ENCODE data around the gene GPC5.

GPC5 gene

GRCh38 chr13:91739751-91740150 lies 341.3 kb downstream of the GPC5 start:
- H3K79me2 ChIP-seq (ENCODE audit: low read length), result no peaks in the 10 kb centered on the region
- no peaks in the 10 kb centered on the region for H4K20me1 ChIP-seq (ENCODE audit: insufficient read depth, low read length)
- H3K36me3 ChIP-seq (replicated peaks; ENCODE audit: low read depth, low read length), result no peaks in the 10 kb centered on the region
- TF ChIP-seq EZH2phosphoT487 (IDR thresholded peaks at IDR 0.05; ENCODE audit: low read depth), result no peak
- TF ChIP-seq CTCF (IDR thresholded peaks at IDR 0.05; ENCODE audit: low read depth, low read length), result peak; percentile 14; the same call in 1 of the 2 replicates
- no peak overlapping the region for H3K27ac ChIP-seq (ENCODE audit: low read length)
- no peak overlapping the region for H2AFZ ChIP-seq (ENCODE audit: low read depth, low read length)
- no peak overlapping the region for H3K4me2 ChIP-seq (ENCODE audit: low read length)
- H3K4me3 ChIP-seq (ENCODE audit: low read length), result no peak overlapping the region
- H3K9me3 ChIP-seq (ENCODE audit: insufficient read depth, low read length), result no peaks in the 10 kb centered on the region
- no peak overlapping the region for H3K9ac ChIP-seq (ENCODE audit: low read length)
- peaks cover 9% of the 10 kb centered on the region for H3K4me1 ChIP-seq (ENCODE audit: low read length)
- no peaks in the 10 kb centered on the region for H3K27me3 ChIP-seq (ENCODE audit: low read depth, low read length)

GRCh38 chr13:91740756-91741155 lies 342.3 kb downstream of the GPC5 start:
- Histone ChIP-seq H3K79me2 (ENCODE audit: low read length) (no peaks in the 10 kb centered on the region), H3K36me3 (replicated peaks; ENCODE audit: low read depth, low read length) (no peaks in the 10 kb centered on the region), H3K4me3 (ENCODE audit: low read length) (no peak overlapping the region), H3K9ac (ENCODE audit: low read length) (no peak overlapping the region), H3K4me2 (ENCODE audit: low read length) (no peak overlapping the region), H3K4me1 (ENCODE audit: low read length) (peaks cover 9% of the 10 kb centered on the region), H3K9me3 (ENCODE audit: insufficient read depth, low read length) (no peaks in the 10 kb centered on the region), H3K27me3 (ENCODE audit: low read depth, low read length) (no peaks in the 10 kb centered on the region), H4K20me1 (ENCODE audit: insufficient read depth, low read length) (no peaks in the 10 kb centered on the region), H2AFZ (ENCODE audit: low read depth, low read length) (no peak overlapping the region), H3K27ac (ENCODE audit: low read length) (no peak overlapping the region)
- TF ChIP-seq CTCF (IDR thresholded peaks at IDR 0.05; ENCODE audit: low read depth, low read length), result no peak
- TF ChIP-seq EZH2phosphoT487 (IDR thresholded peaks at IDR 0.05; ENCODE audit: low read depth), result no peak

DNA sequence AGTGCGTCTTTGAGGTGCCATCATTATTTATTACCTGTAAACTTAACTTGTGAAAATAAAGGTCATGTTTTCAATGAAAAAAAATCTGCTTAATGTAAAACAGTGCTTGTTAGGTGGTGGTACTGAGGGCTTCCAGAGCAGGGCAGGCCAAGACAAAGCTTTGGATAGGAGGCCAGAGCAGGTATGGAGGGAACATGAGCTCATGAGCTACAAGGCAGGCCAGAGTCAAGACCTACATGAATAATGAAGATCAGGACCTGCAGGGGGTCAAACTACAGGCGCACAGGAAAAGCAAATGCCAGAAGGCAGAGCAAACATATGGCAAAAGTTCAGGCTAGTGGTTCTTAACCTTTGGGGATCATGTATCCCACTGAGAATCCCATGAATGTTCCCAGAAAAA lies 343.5 kb downstream of the GPC5 start:
- no peak for TF ChIP-seq EZH2phosphoT487 (IDR thresholded peaks at IDR 0.05; ENCODE audit: low read depth)
- TF ChIP-seq CTCF (IDR thresholded peaks at IDR 0.05; ENCODE audit: low read depth, low read length), result no peak
- Histone ChIP-seq H3K9me3 (ENCODE audit: insufficient read depth, low read length) (no peaks in the 10 kb centered on the region), H3K27ac (ENCODE audit: low read length) (no peak overlapping the region), H3K27me3 (ENCODE audit: low read depth, low read length) (no peaks in the 10 kb centered on the region), H3K4me1 (ENCODE audit: low read length) (peaks cover 9% of the 10 kb centered on the region), H3K4me2 (ENCODE audit: low read length) (no peak overlapping the region), H3K36me3 (replicated peaks; ENCODE audit: low read depth, low read length) (no peaks in the 10 kb centered on the region), H3K9ac (ENCODE audit: low read length) (no peak overlapping the region), H3K79me2 (ENCODE audit: low read length) (no peaks in the 10 kb centered on the region), H4K20me1 (ENCODE audit: insufficient read depth, low read length) (no peaks in the 10 kb centered on the region), H3K4me3 (ENCODE audit: low read length) (no peak overlapping the region), H2AFZ (ENCODE audit: low read depth, low read length) (no peak overlapping the region)

DNA sequence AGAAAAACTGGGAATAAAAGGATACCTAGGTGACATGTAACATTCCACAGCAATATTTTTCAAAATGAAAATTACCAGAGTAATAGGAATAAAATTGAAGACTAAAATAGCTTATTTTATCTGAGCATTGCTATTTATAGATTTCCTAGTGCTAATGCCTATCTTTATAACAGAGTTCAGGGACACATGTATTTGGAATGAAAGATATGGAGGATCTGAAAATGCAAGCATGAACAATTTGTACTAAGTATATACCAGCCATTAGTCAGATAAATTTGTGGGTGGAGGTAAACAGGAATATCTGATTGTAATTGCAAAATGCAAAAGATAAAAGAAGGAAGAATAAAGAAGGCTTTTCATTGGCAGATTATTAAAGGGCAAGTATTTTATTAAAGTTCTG lies 345.9 kb downstream of the GPC5 start:
- TF ChIP-seq EZH2phosphoT487 (IDR thresholded peaks at IDR 0.05; ENCODE audit: low read depth) (no peak), CTCF (IDR thresholded peaks at IDR 0.05; ENCODE audit: low read depth, low read length) (no peak)
- no peaks in the 10 kb centered on the region for H3K27me3 ChIP-seq (ENCODE audit: low read depth, low read length)
- no peak overlapping the region for H3K27ac ChIP-seq (ENCODE audit: low read length)
- no peaks in the 10 kb centered on the region for H3K79me2 ChIP-seq (ENCODE audit: low read length)
- H3K4me2 ChIP-seq (ENCODE audit: low read length), result no peak overlapping the region
- peaks cover 9% of the 10 kb centered on the region for H3K4me1 ChIP-seq (ENCODE audit: low read length)
- H3K9me3 ChIP-seq (ENCODE audit: insufficient read depth, low read length), result no peaks in the 10 kb centered on the region
- no peak overlapping the region for H2AFZ ChIP-seq (ENCODE audit: low read depth, low read length)
- no peak overlapping the region for H3K9ac ChIP-seq (ENCODE audit: low read length)
- no peak overlapping the region for H3K4me3 ChIP-seq (ENCODE audit: low read length)
- no peaks in the 10 kb centered on the region for H3K36me3 ChIP-seq (replicated peaks; ENCODE audit: low read depth, low read length)
- H4K20me1 ChIP-seq (ENCODE audit: insufficient read depth, low read length), result no peaks in the 10 kb centered on the region

Data from OCI-LY3 (cell line).